GM12878 (cell line): ENCODE measurements around the gene TSPAN5. TPM values are rescaled to one million over a fixed set of nuclear protein-coding genes. Genes with fewer than 3 reads are reported as not detected.

ENCODE experiments used
- ATAC-seq: fragments of 200-7000 bp; cut with Tn5 transposase; 3 replicates; pipeline ENCODE4 v1.9.1; 2020; ENCODE audit warnings: mild to moderate bottlenecking, moderate library complexity
- BruUV-seq: library from RNA; stranded (reverse); fragments of 400-500 nt; replicated peaks from 2 replicates; lab custom pipeline; 2021; lab: Mats Ljungman, UMichigan
- CTCF ChIA-PET: fragments of 300-600 bp; sonication (Branson Sonifier 250); formaldehyde crosslinking; extraction: SDS; loops from one replicate; lab custom pipeline; 2021; ENCODE audit warnings: inconsistent platforms; lab: Yijun Ruan, JAX
- POLR2A ChIA-PET: fragments of 350-600 bp; formaldehyde crosslinking; extraction: SDS; loops from one replicate; lab custom pipeline; 2021; ENCODE audit warnings: inconsistent platforms; lab: Charles Lee
- RAD21 ChIA-PET: fragments of 300-600 bp; sonication (Branson Sonifier 250); formaldehyde crosslinking; loops from one replicate; lab custom pipeline; 2023; ENCODE audit warnings: antibody characterized with exemption; ENCODE audit not compliant: unreplicated experiment; lab: Charles Lee
- SMC1A ChIA-PET: fragments of 300-600 bp; sonication (Branson Sonifier 250); formaldehyde crosslinking; loops from one replicate; lab custom pipeline; 2023; ENCODE audit not compliant: unreplicated experiment, uncharacterized antibody; lab: Charles Lee
- DNase-seq: peaks from one replicate; pipeline ENCODE4 v3.0.0-alpha.2; 2011; ENCODE audit warnings: low read depth, low spot score
- FAIRE-seq: peaks from 3 replicates; lab custom pipeline; 2011; peaks lifted over from hg19 to GRCh38; lab: Jason Lieb, UNC
- H2AFZ ChIP-seq: 2 replicates; pipeline ENCODE4 v1.6.0; 2011; ENCODE audit warnings: low read depth, low read length, control low read depth; ENCODE audit not compliant: control insufficient read depth
- H3K27ac ChIP-seq: 2 replicates; pipeline ENCODE4 v1.5.1; 2011; ENCODE audit warnings: control low read depth; ENCODE audit not compliant: control insufficient read depth, insufficient read depth
- H3K27me3 ChIP-seq, 2 experiments: replicated peaks in 1 of 2; 2 replicates each; pipeline versions ENCODE4 v1.6.0 to v1.6.1; 2011; ENCODE audit warnings: low read length in 1 of 2; ENCODE audit not compliant: control insufficient read depth in 2 of 2, insufficient read depth in 2 of 2
- H3K36me3 ChIP-seq, 2 experiments: 2 replicates each; pipeline ENCODE4 v1.5.1; 2011; ENCODE audit warnings: low read length in 1 of 2; ENCODE audit not compliant: control insufficient read depth in 2 of 2, insufficient read depth in 2 of 2
- H3K4me1 ChIP-seq: 2 replicates; pipeline ENCODE4 v1.6.1; 2011; ENCODE audit warnings: mild to moderate bottlenecking, low read length, moderate library complexity, mixed read lengths; ENCODE audit not compliant: control insufficient read depth, insufficient read depth
- H3K4me2 ChIP-seq: 2 replicates; pipeline ENCODE4 v1.6.0; 2011; ENCODE audit warnings: control low read depth; ENCODE audit not compliant: control insufficient read depth, insufficient read depth
- H3K4me3 ChIP-seq: fragments of 200-600 bp; sonication (generic); 2 replicates; pipeline ENCODE4 v1.5.1; 2016
- H3K79me2 ChIP-seq: 2 replicates; pipeline ENCODE4 v1.6.0; 2011; ENCODE audit warnings: low read length; ENCODE audit not compliant: control insufficient read depth, insufficient read depth
- H3K9ac ChIP-seq: 2 replicates; pipeline ENCODE4 v1.8.0; 2011; ENCODE audit warnings: low read length, control low read depth, mixed read lengths; ENCODE audit not compliant: control insufficient read depth, insufficient read depth
- H3K9me3 ChIP-seq: replicated peaks from 3 replicates; pipeline ENCODE4 v1.5.1; 2011; ENCODE audit warnings: mild to moderate bottlenecking, low read length; ENCODE audit not compliant: control insufficient read depth, insufficient read depth
- H4K20me1 ChIP-seq: 2 replicates; pipeline ENCODE4 v1.6.0; 2011; ENCODE audit not compliant: control insufficient read depth, insufficient read depth
- ATF7 ChIP-seq: fragments of 450-650 bp; IDR thresholded peaks from 2 replicates; pipeline ENCODE4 v1.6.1; 2016; ENCODE audit warnings: low read depth, mild to moderate bottlenecking
- CREM ChIP-seq: IDR thresholded peaks from 2 replicates; pipeline ENCODE4 v1.6.1; 2014; ENCODE audit warnings: antibody characterized with exemption, low read depth
- FOXK2 ChIP-seq: fragments of 450-650 bp; IDR thresholded peaks from 2 replicates; pipeline ENCODE4 v1.6.1; 2017; ENCODE audit warnings: mild to moderate bottlenecking, moderate library complexity
- IKZF1 ChIP-seq: fragments of 450-650 bp; conservative IDR thresholded peaks from 2 replicates; pipeline ENCODE4 v1.6.1; 2017; ENCODE audit warnings: antibody characterized with exemption, mild to moderate bottlenecking
- JUNB ChIP-seq: IDR thresholded peaks from 2 replicates; pipeline ENCODE4 v1.6.1; 2016; ENCODE audit warnings: antibody characterized with exemption, mild to moderate bottlenecking
- MXI1 ChIP-seq: fragments of 150-350 bp; IDR thresholded peaks from 2 replicates; pipeline ENCODE4 v1.6.1; 2011; ENCODE audit warnings: low read depth, mild to moderate bottlenecking, inconsistent platforms, low read length, improper control_type of control experiment
- RAD21 ChIP-seq: IDR thresholded peaks from 2 replicates; pipeline ENCODE4 v1.6.1; 2011; ENCODE audit warnings: mild to moderate bottlenecking, low read depth, low read length, moderate library complexity; ENCODE audit not compliant: insufficient read depth
- SIX5 ChIP-seq: IDR thresholded peaks from 2 replicates; pipeline ENCODE4 v1.6.1; 2011; ENCODE audit warnings: mild to moderate bottlenecking, low read depth, low read length, moderate library complexity; ENCODE audit not compliant: severe bottlenecking
- ZNF24 ChIP-seq: fragments of 450-650 bp; IDR thresholded peaks from 2 replicates; pipeline ENCODE4 v1.6.1; 2017; ENCODE audit warnings: antibody characterized with exemption, mild to moderate bottlenecking
- ZNF384 ChIP-seq: IDR thresholded peaks from 2 replicates; pipeline ENCODE4 v1.6.1; 2012; ENCODE audit warnings: low read depth, mild to moderate bottlenecking, low read length, improper control_type of control experiment, borderline replicate concordance
- ZZZ3 ChIP-seq: IDR thresholded peaks from 2 replicates; pipeline ENCODE4 v1.6.1; 2011; ENCODE audit warnings: low read depth; ENCODE audit not compliant: control insufficient read depth, insufficient read length
- WGBS: methylation state at CpG from one replicate; pipeline ENCODE4 v1.1.6; 2016; ENCODE audit warnings: low lambda C conversion rate; ENCODE audit not compliant: insufficient replicate concordance, insufficient coverage; ENCODE audit errors: missing lambda C conversion rate; 5-methylcytosine and 5-hydroxymethylcytosine counted together
- in situ Hi-C: fragments of 300-500 bp; cut with MboI; formaldehyde crosslinking; loops from 9 replicates; pipeline ENCODE4 v1.14.3; 2018; ENCODE audit warnings: mixed read lengths
- intact Hi-C: fragments of 100-400 bp; cut with micrococcal nuclease; formaldehyde crosslinking; loops from one replicate; pipeline ENCODE4 v1.14.2; 2022; ENCODE audit not compliant: unreplicated experiment
- polyA plus RNA-seq, 11 experiments: library from polyadenylated mRNA; depleted of rRNA in 4 of 11; unstranded in 6 of 11; stranded (reverse) in 5 of 11; fragments of >200 nt; fragmentation: Nextera tagmentation in 4 of 11; fragmentation: Illumina TruSeq in 1 of 11; extraction: Ambion mirVana in 4 of 11; extraction: Trizol in 1 of 11; gene quantifications; 1 replicate in 1 of 11; 2 replicates in 10 of 11; pipeline versions ENCODE4 v1.2.1 to v1.2.3, GENCODE V29; 2011 to 2016; ENCODE audit warnings: inconsistent platforms in 2 of 11, missing spikeins in 2 of 11, low read depth in 1 of 11
- total RNA-seq, 4 experiments: library from RNA; depleted of rRNA in 3 of 4; stranded (reverse); fragments of >200 nt in 3 of 4; fragmentation: Illumina TruSeq in 1 of 4; extraction: Trizol in 1 of 4; gene quantifications; 2 replicates each; pipeline versions ENCODE4 v1.2.1 to v1.2.3, GENCODE V29; 2013 to 2021

The TSPAN5 gene
- total and polyA plus RNA-seq, 10 of the 15 experiments (the other 5 are each of a cell fraction or from before 2014, with no cell fraction given) = 0.09 to 8.2 (median 0.27) TPM

GRCh38 chr4:98662055-98662453 is 3.6 kb upstream of the TSPAN5 start:
- no peak for DNase-seq
- Histone ChIP-seq H4K20me1 (no peaks in the 10 kb centered on the region), H3K27me3 (peaks cover 4 to 17% of the 10 kb centered on the region in 2 experiments), H3K27ac (no peak overlapping the region), H3K4me2 (no peak overlapping the region), H3K4me3 (no peak overlapping the region), H3K79me2 (no peaks in the 10 kb centered on the region), H3K9ac (no peak overlapping the region), H3K9me3 (peaks cover 4% of the 10 kb centered on the region; the same call in 1 of the 3 replicates), H3K36me3 (no peaks in the 10 kb centered on the region), H3K4me1 (peaks cover 20% of the 10 kb centered on the region), H2AFZ (no peak overlapping the region)
- RAD21 ChIA-PET = interaction anchor here (1.9 kb wide), 1 partner anchor 194 kb away, joined by 6 read pairs; no protein-coding TSS in a partner anchor
- SMC1A ChIA-PET = interaction anchor here (0.8 to 5.1 kb wide), 6 partner anchors 15 to 212 kb away, joined by 3 to 23 read pairs (median 4); no protein-coding TSS in a partner anchor
- intact Hi-C loops = loop anchor here (2.0 to 10.0 kb wide), 6 partner anchors 59 to 517 kb away; partner anchors contain the start of genes EIF4E, METAP1, RAP1GDS1 and STPG2
- BruUV-seq = no TSS peak
- ATAC-seq = no peak
- no peak for TF ChIP-seq ZNF24
- TF ChIP-seq IKZF1 = no peak
- TF ChIP-seq ATF7 = no peak
- no peak for TF ChIP-seq ZNF384
- POLR2A ChIA-PET = no interaction called here
- CTCF ChIA-PET = interaction anchor here (0.6 to 3.4 kb wide), 4 partner anchors 20 to 197 kb away, joined by 3 to 16 read pairs (median 5); no protein-coding TSS in a partner anchor
- 94% methylated on average over 4 of the region's 4 CpGs for WGBS
- in situ Hi-C loops = no loop called here
- FAIRE-seq = no peak

GRCh38 chr4:98661371-98662054 is 3.1 kb upstream of the TSPAN5 start:
- CTCF ChIA-PET = interaction anchor here (1.0 to 3.4 kb wide), 3 partner anchors 20 to 196 kb away, joined by 3 to 16 read pairs (median 7); no protein-coding TSS in a partner anchor
- in situ Hi-C loops (no loop called here), intact Hi-C loops (loop anchor here (2.0 to 10.0 kb wide), 6 partner anchors 59 to 517 kb away; partner anchors contain the start of genes EIF4E, METAP1, RAP1GDS1 and STPG2)
- ATAC-seq = no peak
- RAD21 ChIA-PET = interaction anchor here (0.6 to 1.9 kb wide), 3 partner anchors 58 to 645 kb away, joined by 3 to 6 read pairs (median 3); no protein-coding TSS in a partner anchor
- peaks cover 4% of the 10 kb centered on the region; the same call in 1 of the 3 replicates for H3K9me3 ChIP-seq
- POLR2A ChIA-PET = interaction anchor here (0.6 kb wide), 1 partner anchor 427 kb away, joined by 3 read pairs; the partner anchor contains the start of gene ADH5
- no TSS peak for BruUV-seq
- DNase-seq = no peak
- 94% methylated on average over 3 of the region's 3 CpGs for WGBS
- H3K4me1 ChIP-seq = peaks cover 20% of the 10 kb centered on the region
- TF ChIP-seq RAD21 (no peak), FOXK2 (no peak), CREM (no peak), JUNB (no peak), ZNF384 (no peak), ZZZ3 (no peak), MXI1 (no peak), SIX5 (no peak)
- no peak overlapping the region for H3K9ac ChIP-seq
- H3K79me2 ChIP-seq = no peaks in the 10 kb centered on the region
- SMC1A ChIA-PET = interaction anchor here (1.3 to 5.1 kb wide), 5 partner anchors 13 to 212 kb away, joined by 3 to 23 read pairs (median 4); no protein-coding TSS in a partner anchor
- H3K27me3 ChIP-seq = peaks cover 4 to 18% of the 10 kb centered on the region in 2 experiments
- H2AFZ ChIP-seq = no peak overlapping the region
- H4K20me1 ChIP-seq = no peaks in the 10 kb centered on the region
- no peak overlapping the region for H3K4me2 ChIP-seq
- no peak for FAIRE-seq
- no peaks in the 10 kb centered on the region for H3K36me3 ChIP-seq
- H3K4me3 ChIP-seq = no peak overlapping the region
- no peak overlapping the region for H3K27ac ChIP-seq
